GM18873 (cell line): ENCODE measurements around the gene ZFAND3.

Source experiments
- ATAC-seq: cut with Tn5 transposase; IDR thresholded peaks from one replicate; pipeline ENCODE4 v1.9.1; 2021; ENCODE audit warnings: mild to moderate bottlenecking, moderate library complexity, moderate number of reproducible peaks; ENCODE audit not compliant: unreplicated experiment, low FRiP score

ZFAND3 gene

DNA sequence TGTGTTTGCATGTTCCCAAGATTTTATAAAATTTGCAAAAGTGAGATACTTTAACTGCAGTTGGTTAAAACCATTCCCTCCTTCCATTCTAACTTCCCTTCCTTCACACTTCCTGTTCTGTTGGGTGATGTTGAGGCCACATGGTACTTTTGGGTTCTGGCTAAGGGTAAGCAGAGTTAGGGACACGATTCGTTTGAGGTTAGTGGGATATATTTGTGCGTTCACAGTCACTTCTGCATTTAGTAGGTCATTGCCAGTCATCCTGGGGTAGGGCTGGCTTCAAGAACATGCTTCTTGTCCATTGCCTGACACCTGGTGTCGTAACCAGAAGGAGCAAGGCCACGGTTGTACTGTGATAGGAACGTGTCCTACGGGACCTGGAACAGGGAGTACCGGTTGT lies 340.1 kb downstream of the ZFAND3 start:
- no peak for ATAC-seq

DNA sequence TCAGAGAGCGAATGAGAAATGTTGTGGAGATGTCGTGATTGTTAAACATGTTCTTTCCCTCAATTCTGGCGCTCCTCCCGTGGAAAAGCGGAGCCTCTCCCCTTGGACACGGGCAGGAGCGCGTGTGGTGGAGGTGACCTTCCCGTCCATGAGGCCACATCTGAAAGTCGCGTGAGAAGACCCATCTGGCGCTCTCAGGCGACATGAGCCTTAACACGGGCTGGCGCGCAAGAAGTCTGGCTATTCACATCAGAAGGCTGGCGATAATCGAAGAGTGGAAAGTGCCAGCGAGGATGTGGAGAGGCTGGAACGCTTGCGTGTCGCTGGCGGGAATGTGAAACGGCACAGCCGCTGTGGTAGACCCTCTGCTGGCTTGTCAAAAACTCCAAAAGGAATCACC lies 341.3 kb downstream of the ZFAND3 start:
- ATAC-seq: no peak

- ATAC-seq: no peak
These were observed 341.8 kb downstream of the ZFAND3 start for GRCh38 chr6:38161331-38161730.

DNA sequence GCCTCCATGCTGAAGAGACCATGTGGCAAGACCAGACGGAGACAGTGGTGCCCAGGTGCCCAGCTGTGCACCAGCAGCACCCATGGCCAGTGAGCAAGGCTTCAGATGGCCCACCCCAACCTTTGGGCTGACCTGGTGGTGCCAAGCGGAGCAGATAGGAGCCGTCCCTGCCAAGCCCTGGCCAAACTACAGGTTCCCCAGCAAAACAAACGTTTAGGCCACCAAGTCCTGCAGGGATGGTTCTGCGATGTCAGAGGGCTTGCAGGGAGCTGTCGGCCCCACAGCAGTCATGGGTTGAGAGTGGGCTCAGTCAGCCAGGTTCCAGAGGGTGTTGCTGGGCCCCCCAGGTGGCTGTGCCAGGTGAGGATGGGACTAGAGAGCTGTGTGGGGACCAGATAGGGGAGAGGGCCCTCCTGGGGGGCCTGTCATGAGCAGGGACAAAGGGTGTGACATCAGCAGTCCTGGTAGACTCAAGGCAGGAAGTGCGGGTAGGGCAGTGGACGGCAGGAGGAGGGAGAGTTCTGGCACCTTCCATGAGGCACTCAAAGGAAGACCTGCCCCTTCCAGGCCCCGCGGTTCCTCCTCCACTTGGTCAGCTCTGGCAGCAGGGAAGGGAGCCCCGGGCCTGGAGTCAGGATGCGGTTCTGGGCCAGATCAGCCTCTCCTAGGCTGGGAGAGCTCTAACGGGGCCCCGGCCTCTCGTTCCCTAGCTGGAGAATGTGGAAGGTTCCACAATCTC lies 342.4 kb downstream of the ZFAND3 start:
- ATAC-seq: no peak

GRCh38 chr6:38162493-38163185 lies 343.1 kb downstream of the ZFAND3 start:
- no peak for ATAC-seq

- ATAC-seq: no peak
These were observed 343.9 kb downstream of the ZFAND3 start for GRCh38 chr6:38163186-38164130.

GRCh38 chr6:38164131-38164481 lies 344.6 kb downstream of the ZFAND3 start:
- no peak for ATAC-seq

- ATAC-seq: no peak
These were observed 345.2 kb downstream of the ZFAND3 start for GRCh38 chr6:38164671-38165108.

GRCh38 chr6:38166411-38167240 lies 347.1 kb downstream of the ZFAND3 start:
- ATAC-seq: no peak

GRCh38 chr6:38167598-38167997 lies 348.1 kb downstream of the ZFAND3 start:
- no peak for ATAC-seq

DNA sequence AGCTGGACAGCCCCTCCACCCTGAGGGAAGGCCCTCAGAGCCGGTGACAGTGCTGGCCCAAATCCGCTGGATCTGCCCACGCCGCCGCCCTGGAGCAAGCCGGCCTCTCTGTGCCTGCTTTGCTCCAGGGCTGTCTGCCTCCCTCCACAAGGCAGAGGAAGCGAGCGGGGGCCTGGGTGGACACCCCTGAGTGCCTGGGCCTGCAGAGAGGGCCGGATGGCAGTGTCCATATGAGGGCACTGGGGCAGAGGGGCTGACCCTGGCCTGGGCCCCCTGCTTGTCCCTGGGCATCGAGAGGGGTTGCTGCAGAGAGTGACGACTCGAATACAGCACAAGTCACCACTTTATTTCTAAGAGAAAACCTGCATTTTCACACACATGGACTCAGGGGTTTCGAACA lies 348.6 kb downstream of the ZFAND3 start:
- ATAC-seq: no peak

- no peak for ATAC-seq
These were observed 349.2 kb downstream of the ZFAND3 start for GRCh38 chr6:38168699-38169098.

GRCh38 chr6:38169221-38169976 lies 349.9 kb downstream of the ZFAND3 start:
- no peak for ATAC-seq

DNA sequence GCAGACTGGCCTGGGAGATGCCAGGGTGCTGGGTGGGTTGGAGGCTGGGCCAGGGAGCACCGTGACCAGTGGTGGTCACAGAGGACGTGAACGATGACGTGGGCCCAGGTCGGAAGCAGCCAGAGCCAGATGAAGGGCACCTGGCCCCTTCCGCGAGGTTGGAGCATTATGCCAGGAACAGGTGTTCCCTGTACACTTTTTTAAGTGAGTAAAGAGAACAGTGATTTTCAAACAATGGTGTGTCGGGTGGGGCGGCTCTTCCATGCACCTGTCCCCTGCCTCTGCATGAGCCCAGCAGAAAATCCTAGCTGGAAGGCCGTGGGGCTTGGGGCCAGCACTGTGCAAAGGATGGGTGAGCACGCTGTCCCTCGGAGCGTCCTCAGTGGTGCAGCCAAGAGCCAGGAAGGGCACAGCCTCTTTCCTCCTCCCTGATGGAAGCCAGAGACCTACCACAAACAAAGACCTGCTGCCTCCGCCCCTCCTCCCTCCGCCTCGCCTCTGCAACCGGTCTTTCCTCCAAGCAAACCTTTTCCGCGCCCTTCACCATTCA lies 350.5 kb downstream of the ZFAND3 start:
- ATAC-seq: no peak

- ATAC-seq: no peak
These were observed 351.3 kb downstream of the ZFAND3 start for GRCh38 chr6:38170666-38171355.

DNA sequence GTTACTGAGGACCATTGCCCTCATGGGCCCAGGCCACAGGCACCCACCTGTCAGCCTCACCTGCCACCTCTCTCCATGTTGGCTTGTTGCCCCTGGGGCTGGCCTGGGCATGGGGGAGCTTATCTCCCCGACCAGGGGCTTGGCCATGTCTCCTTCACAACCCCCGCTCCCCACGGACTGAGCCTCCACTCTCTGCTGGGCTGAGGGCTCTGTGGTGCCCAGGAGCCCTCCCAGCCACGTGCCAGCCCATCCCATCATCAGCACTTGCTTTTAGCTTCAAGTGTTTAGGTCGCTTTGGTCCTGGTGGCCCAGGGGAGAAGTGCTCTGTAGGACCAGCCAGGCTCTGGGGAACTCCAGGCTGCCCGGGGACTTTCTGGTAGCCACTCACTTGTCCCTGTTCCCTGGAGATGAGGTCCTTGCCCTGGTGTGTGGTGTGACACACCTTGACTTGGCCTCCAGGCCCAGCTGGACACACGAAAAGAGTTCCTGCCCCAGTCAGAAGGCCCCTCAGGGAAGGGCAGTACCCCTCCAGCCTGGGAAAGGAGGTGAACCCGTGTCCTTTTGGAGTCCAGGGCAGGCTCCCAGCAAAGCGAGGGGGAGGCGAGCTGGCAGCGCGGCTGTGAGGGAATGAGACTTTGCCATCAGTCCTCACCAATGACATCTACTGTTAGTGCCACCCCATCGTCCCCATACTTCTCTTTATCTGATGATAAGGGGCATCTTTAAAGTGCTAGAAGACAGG lies 352.6 kb downstream of the ZFAND3 start:
- no peak for ATAC-seq

GRCh38 chr6:38172739-38173410 lies 353.3 kb downstream of the ZFAND3 start:
- no peak for ATAC-seq
